ENCODE data around the gene DMKN.

DNA sequence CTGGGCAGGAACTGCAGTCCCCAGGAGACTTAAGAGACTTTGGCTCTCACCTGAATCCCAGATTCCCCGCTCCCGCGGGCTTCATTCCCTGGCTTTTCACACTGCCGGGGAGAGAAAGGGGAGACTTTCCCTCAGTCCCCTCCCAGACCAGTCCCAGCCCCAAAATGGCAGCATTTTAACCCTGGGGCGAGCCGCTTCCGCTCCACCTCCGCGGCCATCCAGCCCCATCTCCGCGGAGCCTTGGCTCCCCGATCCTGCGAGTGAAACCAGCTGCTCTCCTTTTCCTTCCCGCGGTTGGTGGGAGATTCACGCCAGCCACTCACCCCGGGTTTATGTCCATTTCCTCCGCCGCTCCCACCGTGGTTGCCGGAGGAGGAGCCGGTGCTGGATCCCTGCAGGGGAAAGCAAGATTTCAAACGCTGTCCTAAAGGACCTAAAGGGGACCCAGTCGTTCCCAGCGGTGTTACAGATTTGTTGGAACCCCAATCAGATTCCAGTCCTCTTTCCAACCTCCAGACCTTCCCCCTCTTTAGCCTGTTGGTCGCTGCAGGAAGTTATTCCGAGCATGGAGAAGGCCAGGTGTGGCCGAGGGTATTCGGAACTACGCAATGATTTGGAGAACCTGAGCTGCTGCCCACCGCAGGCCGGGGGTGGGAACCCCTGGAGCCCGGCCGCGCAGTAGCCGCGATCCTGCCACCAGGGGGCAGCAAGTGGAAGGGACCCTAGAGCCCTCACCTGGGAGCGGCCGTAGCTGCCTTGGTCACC is 3.4 kb downstream of the DMKN start:
- TF ChIP-seq CTCF (IDR thresholded peaks at IDR 0.05; ENCODE audit: low read depth, low read length) (peak; percentile 98), EZH2phosphoT487 (IDR thresholded peaks at IDR 0.05; ENCODE audit: low read depth) (no peak)

Measured in OCI-LY3 (cell line).